Pancreas (tissue), 10 donors: ENCODE measurements around the gene APOBEC3B. TPM values are rescaled to one million over a fixed set of nuclear protein-coding genes. Genes with fewer than 3 reads are reported as not detected.

Experiments used
- ATAC-seq, 4 donors: fragments of 200-7000 bp; cut with Tn5 transposase; one replicate each; pipeline versions ENCODE4 v1.8.0 to v1.9.1; 2020; ENCODE audit warnings: mild to moderate bottlenecking in 4 of 4, moderate library complexity in 4 of 4
- DNase-seq, 6 donors: peaks; one replicate each; pipeline ENCODE4 v3.0.0-alpha.2; 2020
- FAIRE-seq: peaks from 2 replicates; lab custom pipeline; 2012; peaks lifted over from hg19 to GRCh38; lab: Jason Lieb, UNC
- H3K27ac ChIP-seq, 4 donors: fragments of 200-600 bp; sonication (generic); 1 replicate in 3 of 4; 2 replicates in 1 of 4; pipeline versions ENCODE4 v1.5.0 to v1.8.0; 2020
- H3K27me3 ChIP-seq, 4 donors: fragments of 200-600 bp; one replicate each; pipeline ENCODE4 v1.8.0; 2021
- H3K36me3 ChIP-seq, 3 donors: fragments of 200-600 bp; sonication (generic) in 1 of 3; one replicate each; pipeline versions ENCODE4 v1.5.0 to v1.8.0; 2020 to 2021
- H3K4me1 ChIP-seq, 3 donors: fragments of 200-600 bp; one replicate each; pipeline ENCODE4 v1.8.0; 2021
- H3K4me3 ChIP-seq, 4 donors: fragments of 200-600 bp; sonication (generic) in 2 of 4; one replicate each; pipeline versions ENCODE4 v1.5.0 to v1.8.0; 2020 to 2021
- H3K9me3 ChIP-seq, 4 donors: fragments of 200-600 bp; one replicate each; pipeline ENCODE4 v1.8.0; 2021
- WGBS, 2 donors: extraction: QIAGEN DNeasy Blood & Tissue Kit; methylation state at CpG; one replicate each; pipeline ENCODE4 v1.1.7; 2013; 5-methylcytosine and 5-hydroxymethylcytosine counted together
- intact Hi-C, 3 donors: fragments of 100-400 bp; cut with DNase I; formaldehyde crosslinking; loops; one replicate each; pipeline versions ENCODE4 v1.11.1 to v1.14.2; 2022
- polyA plus RNA-seq, 2 donors: library from polyadenylated mRNA; stranded (reverse); fragments of 200-250 nt; gene quantifications; one replicate each; pipeline ENCODE4 v1.2.3, GENCODE V29; 2013
- total RNA-seq, 6 donors: library from RNA; stranded (reverse); fragmentation: NEBNext Ultra II Directional in 4 of 6; extraction: Animal tissue kit (Norgen Biotek cat#: 25700) in 4 of 6; gene quantifications; one replicate each; pipeline versions ENCODE4 v1.2.1 to v1.2.4, GENCODE V29; 2021 to 2023
- TF ChIP-seq, protein P1 (sequence below), 4 donors: fragments of 200-600 bp; sonication (generic) in 3 of 4; IDR thresholded peaks; one replicate each; pipeline versions ENCODE4 v1.5.0 to v1.8.0; 2021; ENCODE audit warnings: antibody characterized with exemption in 4 of 4
- donor health status: healthy with polysubstance abuse.
- donor health status: DM: no; HTN: no; CAD: no; lungs with moderate emphysema.
- donor health status: DM: no; HTN: no; CAD: no.
- donor health status: control.
- donor health status: control.
- donor health status: Bipolar disorder and iron deficiency.
- donor health status: DM: yes; HTN: yes; CAD: no.
- donor health status: DM: no; HTN: no; CAD: no.
- donor health status: DM: no; HTN: no; CAD: no.
- donor health status: DM: yes; HTN: yes; CAD: no.

Gene APOBEC3B
- total RNA-seq (10 to 100 TPM in 1 of 6 donors, 1 to 10 TPM in 4, under 1 TPM in 1; 0.60 to 10.2 (median 2.7) TPM), polyA plus RNA-seq (1 to 10 TPM; 2.4 to 4.7 TPM)

DNA sequence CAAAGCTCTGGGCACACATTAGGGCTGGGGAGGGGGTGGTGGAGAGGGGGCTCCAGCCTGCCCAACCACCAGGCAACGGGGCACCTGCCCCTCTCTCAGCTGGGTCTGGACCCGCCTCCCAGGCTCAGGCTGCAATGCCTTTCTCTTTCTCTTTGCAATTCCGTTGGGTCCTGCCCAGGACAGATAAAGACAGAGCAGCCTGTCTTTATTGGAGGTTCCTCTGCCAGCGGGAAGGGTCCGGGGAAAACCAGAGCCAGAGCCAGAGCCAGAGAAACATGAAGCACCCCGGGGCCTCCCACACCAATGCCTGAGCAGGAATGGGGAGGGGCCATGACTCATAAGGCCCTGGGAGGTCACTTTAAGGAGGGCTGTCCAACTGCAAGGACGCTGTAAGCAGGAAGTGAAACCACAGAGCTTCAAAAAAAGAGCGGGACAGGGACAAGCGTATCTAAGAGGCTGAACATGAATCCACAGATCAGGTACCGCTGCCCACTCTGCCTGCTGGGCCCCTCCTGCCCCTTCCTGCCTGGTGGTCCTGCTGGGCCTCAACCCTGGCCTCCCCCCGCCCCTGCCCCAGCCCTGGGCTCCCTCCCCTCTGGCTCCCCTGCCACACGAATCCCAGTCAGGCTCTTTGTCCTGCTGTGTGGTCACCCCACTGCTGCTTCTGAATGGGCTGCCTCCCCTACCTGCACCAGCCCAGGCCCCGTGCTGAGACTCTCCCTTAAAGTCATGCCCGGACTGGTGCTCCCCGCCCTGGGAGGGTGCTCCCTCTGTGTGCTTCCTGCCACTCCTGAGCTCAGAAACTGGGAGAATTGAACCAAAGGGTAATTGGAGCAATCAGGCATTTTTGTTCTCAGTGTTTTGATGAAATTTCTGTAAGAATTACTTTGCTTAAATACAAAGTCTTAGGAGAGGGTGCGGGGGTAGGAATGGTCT, at the start of gene APOBEC3B:
TSS of gene APOBEC3B (plus strand) at position 356 of the 936 bp plus-strand sequence. CDS start at position 463, 107 bp downstream.
- ATAC-seq, result peak; percentile 84 to 94 (median 90)
- TF ChIP-seq, protein P1, sequence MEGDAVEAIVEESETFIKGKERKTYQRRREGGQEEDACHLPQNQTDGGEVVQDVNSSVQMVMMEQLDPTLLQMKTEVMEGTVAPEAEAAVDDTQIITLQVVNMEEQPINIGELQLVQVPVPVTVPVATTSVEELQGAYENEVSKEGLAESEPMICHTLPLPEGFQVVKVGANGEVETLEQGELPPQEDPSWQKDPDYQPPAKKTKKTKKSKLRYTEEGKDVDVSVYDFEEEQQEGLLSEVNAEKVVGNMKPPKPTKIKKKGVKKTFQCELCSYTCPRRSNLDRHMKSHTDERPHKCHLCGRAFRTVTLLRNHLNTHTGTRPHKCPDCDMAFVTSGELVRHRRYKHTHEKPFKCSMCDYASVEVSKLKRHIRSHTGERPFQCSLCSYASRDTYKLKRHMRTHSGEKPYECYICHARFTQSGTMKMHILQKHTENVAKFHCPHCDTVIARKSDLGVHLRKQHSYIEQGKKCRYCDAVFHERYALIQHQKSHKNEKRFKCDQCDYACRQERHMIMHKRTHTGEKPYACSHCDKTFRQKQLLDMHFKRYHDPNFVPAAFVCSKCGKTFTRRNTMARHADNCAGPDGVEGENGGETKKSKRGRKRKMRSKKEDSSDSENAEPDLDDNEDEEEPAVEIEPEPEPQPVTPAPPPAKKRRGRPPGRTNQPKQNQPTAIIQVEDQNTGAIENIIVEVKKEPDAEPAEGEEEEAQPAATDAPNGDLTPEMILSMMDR (IDR thresholded peaks at IDR 0.05), result no peak
- FAIRE-seq, result peak; percentile 81

DNA sequence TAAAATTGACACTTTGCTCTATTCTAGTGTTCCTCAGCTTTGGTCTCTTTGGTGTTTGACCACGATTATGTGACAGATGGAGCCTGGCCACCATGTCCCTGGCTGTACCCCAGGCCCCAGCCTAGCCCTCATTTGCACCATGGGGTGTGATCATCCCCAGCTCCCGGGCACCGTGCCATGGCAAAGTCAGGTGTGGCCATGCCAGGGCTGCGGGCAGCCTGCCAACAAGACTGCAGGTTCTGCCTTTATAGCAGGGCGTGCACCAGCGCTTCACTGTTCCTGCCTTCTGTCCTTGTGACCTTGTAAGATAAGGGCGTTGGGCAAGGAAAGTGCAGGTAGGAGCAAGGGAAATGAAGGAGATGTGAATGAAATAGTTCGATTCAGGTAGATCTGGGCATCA, 47.1 kb upstream of the APOBEC3B start:
- Histone ChIP-seq H3K9me3 (no peaks in the 10 kb centered on the region), H3K27me3 (no peaks in the 10 kb centered on the region), H3K36me3 (no peaks in the 10 kb centered on the region), H3K27ac (no peak overlapping the region), H3K4me3 (no peak overlapping the region), H3K4me1 (peaks cover 0 to 4% (median 0%) of the 10 kb centered on the region in 3 donors)
- DNase-seq (peak; percentile 92 to 100 (median 96)), ATAC-seq (peak; percentile 94 to 98 (median 96)), FAIRE-seq (peak; percentile 32)
- TF ChIP-seq, protein P1 (IDR thresholded peaks at IDR 0.05), result no peak
- WGBS, 2 donors, result 7 to 12% methylated on average over 8 of the region's 8 CpGs
- intact Hi-C loops, result no loop called here

More for the DNA sequence above, at the start of gene APOBEC3B:
- no peaks in the 10 kb centered on the region for H3K27me3 ChIP-seq
- no peaks in the 10 kb centered on the region for H3K36me3 ChIP-seq
- H3K4me3 ChIP-seq, result peak within 1 kb of the TSS in 2 of 4 donors; percentile 14 to 17
- peak within 1 kb of the TSS; percentile 84 to 92 (median 90) for H3K27ac ChIP-seq
- intact Hi-C loops, result no loop called here
- DNase-seq, result peak; percentile 61 to 95 (median 90)
- peaks cover 3 to 19% (median 11%) of the 10 kb centered on the region in 3 donors for H3K4me1 ChIP-seq
- WGBS, 2 donors, result 8 to 11% methylated on average over 15 to 16 of the region's 16 CpGs
- no peaks in the 10 kb centered on the region for H3K9me3 ChIP-seq

DNA sequence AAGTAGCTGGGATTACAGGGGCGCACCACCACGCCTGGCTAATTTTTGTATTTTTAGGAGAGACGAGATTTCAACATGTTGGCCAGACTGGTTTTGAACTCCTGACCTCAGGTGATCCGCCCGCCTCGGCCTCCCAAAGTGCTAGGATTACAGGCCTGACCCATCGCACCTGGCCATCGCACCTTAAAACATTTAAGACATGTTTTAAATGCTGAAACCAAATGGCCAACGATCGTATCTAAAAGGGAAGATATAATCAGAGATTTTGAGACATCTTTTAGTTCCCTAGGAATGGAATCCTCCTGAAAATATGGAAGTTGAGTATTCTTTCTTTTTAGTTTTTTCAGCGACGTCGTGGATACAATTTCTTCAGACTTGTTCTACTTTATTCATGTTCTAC, 46.5 kb upstream of the APOBEC3B start:
- TF ChIP-seq, protein P1 (IDR thresholded peaks at IDR 0.05), result no peak
- no peak for FAIRE-seq
- no peak overlapping the region for H3K27ac ChIP-seq
- H3K4me1 ChIP-seq, result peaks cover 0 to 4% (median 0%) of the 10 kb centered on the region in 3 donors
- H3K36me3 ChIP-seq, result no peaks in the 10 kb centered on the region
- no peak for ATAC-seq
- no peaks in the 10 kb centered on the region for H3K9me3 ChIP-seq
- intact Hi-C loops, result no loop called here
- WGBS, 2 donors, result 93% methylated on average over 13 of the region's 13 CpGs
- DNase-seq, result no peak
- no peak overlapping the region for H3K4me3 ChIP-seq
- H3K27me3 ChIP-seq, result no peaks in the 10 kb centered on the region

DNA sequence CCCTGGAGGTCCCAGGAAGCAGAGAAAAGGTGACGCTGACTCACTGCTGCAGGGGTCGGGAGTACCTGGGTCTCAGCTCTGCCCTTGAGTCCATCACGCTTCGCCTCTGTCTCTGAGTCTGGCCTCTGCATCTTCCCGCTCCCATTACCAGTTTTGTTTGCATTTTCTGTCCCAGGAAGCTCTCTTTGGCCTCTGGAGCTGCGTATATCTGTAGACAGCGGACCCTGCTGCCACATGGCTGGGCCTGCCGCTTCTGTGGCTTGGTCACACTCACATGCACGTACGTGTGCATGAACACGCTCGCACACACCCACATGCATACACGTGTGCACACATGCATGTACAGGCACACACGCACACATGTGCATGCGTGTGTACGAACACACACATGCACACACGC, 45.6 kb upstream of the APOBEC3B start:
- Histone ChIP-seq H3K36me3 (no peaks in the 10 kb centered on the region), H3K27ac (no peak overlapping the region), H3K9me3 (no peaks in the 10 kb centered on the region), H3K27me3 (no peaks in the 10 kb centered on the region), H3K4me3 (no peak overlapping the region), H3K4me1 (peaks cover 0 to 4% (median 0%) of the 10 kb centered on the region in 3 donors)
- 81 to 83% methylated on average over 17 of the region's 17 CpGs for WGBS, 2 donors
- intact Hi-C loops, result no loop called here
- TF ChIP-seq, protein P1 (IDR thresholded peaks at IDR 0.05), result no peak
- no peak for DNase-seq
- no peak for ATAC-seq
- FAIRE-seq, result no peak
